ENCODE results near the gene BBS7.

BBS7 gene

GRCh38 chr4:121799208-121799823, 71.0 kb downstream of the BBS7 start:
- DNase-seq = no peak
- Histone ChIP-seq H3K9me3 (ENCODE audit: severe bottlenecking) (no peaks in the 10 kb centered on the region), H3K27me3 (ENCODE audit: insufficient read depth, low read depth, severe bottlenecking) (no peaks in the 10 kb centered on the region), H3K27ac (no peak overlapping the region; the same call in 1 of the 2 replicates), H3K36me3 (peaks cover 31% of the 10 kb centered on the region), H3K4me3 (ENCODE audit: low read depth, low read length) (no peak overlapping the region)
- TF ChIP-seq, protein P1, sequence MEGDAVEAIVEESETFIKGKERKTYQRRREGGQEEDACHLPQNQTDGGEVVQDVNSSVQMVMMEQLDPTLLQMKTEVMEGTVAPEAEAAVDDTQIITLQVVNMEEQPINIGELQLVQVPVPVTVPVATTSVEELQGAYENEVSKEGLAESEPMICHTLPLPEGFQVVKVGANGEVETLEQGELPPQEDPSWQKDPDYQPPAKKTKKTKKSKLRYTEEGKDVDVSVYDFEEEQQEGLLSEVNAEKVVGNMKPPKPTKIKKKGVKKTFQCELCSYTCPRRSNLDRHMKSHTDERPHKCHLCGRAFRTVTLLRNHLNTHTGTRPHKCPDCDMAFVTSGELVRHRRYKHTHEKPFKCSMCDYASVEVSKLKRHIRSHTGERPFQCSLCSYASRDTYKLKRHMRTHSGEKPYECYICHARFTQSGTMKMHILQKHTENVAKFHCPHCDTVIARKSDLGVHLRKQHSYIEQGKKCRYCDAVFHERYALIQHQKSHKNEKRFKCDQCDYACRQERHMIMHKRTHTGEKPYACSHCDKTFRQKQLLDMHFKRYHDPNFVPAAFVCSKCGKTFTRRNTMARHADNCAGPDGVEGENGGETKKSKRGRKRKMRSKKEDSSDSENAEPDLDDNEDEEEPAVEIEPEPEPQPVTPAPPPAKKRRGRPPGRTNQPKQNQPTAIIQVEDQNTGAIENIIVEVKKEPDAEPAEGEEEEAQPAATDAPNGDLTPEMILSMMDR (IDR thresholded peaks at IDR 0.05; ENCODE audit: low read depth, low read length) = no peak

- TF ChIP-seq, protein P1 (IDR thresholded peaks at IDR 0.05; ENCODE audit: low read depth, low read length) = no peak
- no peak overlapping the region for H3K4me3 ChIP-seq (ENCODE audit: low read depth, low read length)
- no peak overlapping the region for H3K27ac ChIP-seq
- no peak for DNase-seq
- H3K36me3 ChIP-seq = peaks cover under 1% of the 10 kb centered on the region
- H3K27me3 ChIP-seq (ENCODE audit: insufficient read depth, low read depth, severe bottlenecking) = no peaks in the 10 kb centered on the region
- H3K9me3 ChIP-seq (ENCODE audit: severe bottlenecking) = no peaks in the 10 kb centered on the region
These were observed 74.0 kb downstream of the BBS7 start for GRCh38 chr4:121796283-121796682.

GRCh38 chr4:121794505-121795188, 75.6 kb downstream of the BBS7 start:
- Histone ChIP-seq H3K9me3 (ENCODE audit: severe bottlenecking) (no peaks in the 10 kb centered on the region), H3K36me3 (no peaks in the 10 kb centered on the region), H3K27ac (no peak overlapping the region), H3K27me3 (ENCODE audit: insufficient read depth, low read depth, severe bottlenecking) (no peaks in the 10 kb centered on the region), H3K4me3 (ENCODE audit: low read depth, low read length) (no peak overlapping the region)
- TF ChIP-seq, protein P1 (IDR thresholded peaks at IDR 0.05; ENCODE audit: low read depth, low read length) = no peak
- DNase-seq = no peak

- TF ChIP-seq, protein P1 (IDR thresholded peaks at IDR 0.05; ENCODE audit: low read depth, low read length) = no peak
- Histone ChIP-seq H3K9me3 (ENCODE audit: severe bottlenecking) (no peaks in the 10 kb centered on the region), H3K27ac (no peak overlapping the region), H3K36me3 (no peaks in the 10 kb centered on the region), H3K27me3 (ENCODE audit: insufficient read depth, low read depth, severe bottlenecking) (no peaks in the 10 kb centered on the region), H3K4me3 (ENCODE audit: low read depth, low read length) (no peak overlapping the region)
- DNase-seq = no peak
These were observed 77.3 kb downstream of the BBS7 start for GRCh38 chr4:121792966-121793365.

GRCh38 chr4:121791481-121791880, 78.8 kb downstream of the BBS7 start:
- TF ChIP-seq, protein P1 (IDR thresholded peaks at IDR 0.05; ENCODE audit: low read depth, low read length) = no peak
- H3K27ac ChIP-seq = no peak overlapping the region

More at GRCh38 chr4:121791481-121791880, 78.8 kb downstream of the BBS7 start:
- Histone ChIP-seq H3K27me3 (ENCODE audit: insufficient read depth, low read depth, severe bottlenecking) (no peaks in the 10 kb centered on the region), H3K4me3 (ENCODE audit: low read depth, low read length) (no peak overlapping the region), H3K36me3 (no peaks in the 10 kb centered on the region), H3K9me3 (ENCODE audit: severe bottlenecking) (no peaks in the 10 kb centered on the region)
- no peak for DNase-seq
